Parathyroid adenoma (tissue), 2 donors: ENCODE results near the gene PROX2.
A peak's percentile ranks its signal among the peaks of the same experiment; 100 is the strongest.

ENCODE experiments used
- H2AFZ ChIP-seq: fragments of 300-600 bp; sonication (generic); one replicate; pipeline ENCODE4 v1.7.0; 2017; ENCODE audit warnings: antibody characterized with exemption, mild to moderate bottlenecking
- H3K27ac ChIP-seq: fragments of 300-600 bp; sonication (generic); one replicate; pipeline ENCODE4 v1.7.0; 2017
- H3K27me3 ChIP-seq: fragments of 300-600 bp; sonication (generic); one replicate; pipeline ENCODE4 v1.7.0; 2017; ENCODE audit warnings: low read length; ENCODE audit not compliant: control insufficient read depth, insufficient read depth
- H3K36me3 ChIP-seq: fragments of 300-600 bp; sonication (generic); one replicate; pipeline ENCODE4 v1.7.0; 2017; ENCODE audit warnings: low read length; ENCODE audit not compliant: control insufficient read depth, insufficient read depth
- H3K4me1 ChIP-seq: fragments of 300-600 bp; sonication (generic); one replicate; pipeline ENCODE4 v1.7.0; 2017; ENCODE audit warnings: control low read depth
- H3K4me2 ChIP-seq: fragments of 300-600 bp; sonication (generic); one replicate; pipeline ENCODE4 v1.7.0; 2017; ENCODE audit warnings: low read length
- H3K4me3 ChIP-seq: fragments of 300-600 bp; sonication (generic); one replicate; pipeline ENCODE4 v1.7.0; 2017; ENCODE audit warnings: low read depth, low read length
- H3K79me2 ChIP-seq: fragments of 300-600 bp; sonication (generic); one replicate; pipeline ENCODE4 v1.7.0; 2017; ENCODE audit warnings: control low read depth
- H3K9ac ChIP-seq: fragments of 300-600 bp; sonication (generic); one replicate; pipeline ENCODE4 v1.7.0; 2017; ENCODE audit warnings: mild to moderate bottlenecking
- H3K9me3 ChIP-seq: fragments of 300-600 bp; sonication (generic); one replicate; pipeline ENCODE4 v1.7.0; 2017; ENCODE audit warnings: low read length; ENCODE audit not compliant: control insufficient read depth
- TF ChIP-seq, protein P1 (sequence below): fragments of 300-600 bp; sonication (generic); IDR thresholded peaks from one replicate; pipeline ENCODE4 v1.7.0; 2017; ENCODE audit warnings: antibody characterized with exemption, mild to moderate bottlenecking
- donor health status: primary hyperparathyroidism.

PROX2 gene

DNA sequence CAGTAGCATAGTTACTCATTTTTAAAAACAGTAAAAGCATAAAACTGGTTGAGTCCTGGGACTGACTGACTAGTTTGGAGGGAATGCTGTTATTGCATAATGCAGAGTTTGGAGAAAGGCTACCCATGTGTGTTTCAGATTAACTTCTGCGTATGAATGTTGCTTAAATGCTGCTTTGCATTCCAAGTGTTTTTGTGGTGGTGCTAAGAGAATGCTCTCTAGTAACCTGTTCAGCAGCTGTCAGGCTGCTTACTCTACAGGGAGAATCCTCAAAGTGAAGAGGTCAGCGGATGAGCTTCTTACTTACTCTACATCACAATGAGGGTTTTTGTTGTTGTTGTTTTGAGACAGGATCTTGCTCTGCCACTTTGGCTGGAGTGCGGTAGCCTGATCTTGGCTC, 10.1 kb upstream of the PROX2 start:
- Histone ChIP-seq H3K9me3 (no peaks in the 10 kb centered on the region), H2AFZ (no peak overlapping the region), H3K4me1 (peaks cover 31% of the 10 kb centered on the region), H3K27ac (no peak overlapping the region), H3K4me3 (no peak overlapping the region), H3K36me3 (no peaks in the 10 kb centered on the region), H3K4me2 (no peak overlapping the region), H3K27me3 (no peaks in the 10 kb centered on the region), H3K79me2 (peaks cover 30% of the 10 kb centered on the region), H3K9ac (no peak overlapping the region)
- TF ChIP-seq, protein P1, sequence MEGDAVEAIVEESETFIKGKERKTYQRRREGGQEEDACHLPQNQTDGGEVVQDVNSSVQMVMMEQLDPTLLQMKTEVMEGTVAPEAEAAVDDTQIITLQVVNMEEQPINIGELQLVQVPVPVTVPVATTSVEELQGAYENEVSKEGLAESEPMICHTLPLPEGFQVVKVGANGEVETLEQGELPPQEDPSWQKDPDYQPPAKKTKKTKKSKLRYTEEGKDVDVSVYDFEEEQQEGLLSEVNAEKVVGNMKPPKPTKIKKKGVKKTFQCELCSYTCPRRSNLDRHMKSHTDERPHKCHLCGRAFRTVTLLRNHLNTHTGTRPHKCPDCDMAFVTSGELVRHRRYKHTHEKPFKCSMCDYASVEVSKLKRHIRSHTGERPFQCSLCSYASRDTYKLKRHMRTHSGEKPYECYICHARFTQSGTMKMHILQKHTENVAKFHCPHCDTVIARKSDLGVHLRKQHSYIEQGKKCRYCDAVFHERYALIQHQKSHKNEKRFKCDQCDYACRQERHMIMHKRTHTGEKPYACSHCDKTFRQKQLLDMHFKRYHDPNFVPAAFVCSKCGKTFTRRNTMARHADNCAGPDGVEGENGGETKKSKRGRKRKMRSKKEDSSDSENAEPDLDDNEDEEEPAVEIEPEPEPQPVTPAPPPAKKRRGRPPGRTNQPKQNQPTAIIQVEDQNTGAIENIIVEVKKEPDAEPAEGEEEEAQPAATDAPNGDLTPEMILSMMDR, result no peak

DNA sequence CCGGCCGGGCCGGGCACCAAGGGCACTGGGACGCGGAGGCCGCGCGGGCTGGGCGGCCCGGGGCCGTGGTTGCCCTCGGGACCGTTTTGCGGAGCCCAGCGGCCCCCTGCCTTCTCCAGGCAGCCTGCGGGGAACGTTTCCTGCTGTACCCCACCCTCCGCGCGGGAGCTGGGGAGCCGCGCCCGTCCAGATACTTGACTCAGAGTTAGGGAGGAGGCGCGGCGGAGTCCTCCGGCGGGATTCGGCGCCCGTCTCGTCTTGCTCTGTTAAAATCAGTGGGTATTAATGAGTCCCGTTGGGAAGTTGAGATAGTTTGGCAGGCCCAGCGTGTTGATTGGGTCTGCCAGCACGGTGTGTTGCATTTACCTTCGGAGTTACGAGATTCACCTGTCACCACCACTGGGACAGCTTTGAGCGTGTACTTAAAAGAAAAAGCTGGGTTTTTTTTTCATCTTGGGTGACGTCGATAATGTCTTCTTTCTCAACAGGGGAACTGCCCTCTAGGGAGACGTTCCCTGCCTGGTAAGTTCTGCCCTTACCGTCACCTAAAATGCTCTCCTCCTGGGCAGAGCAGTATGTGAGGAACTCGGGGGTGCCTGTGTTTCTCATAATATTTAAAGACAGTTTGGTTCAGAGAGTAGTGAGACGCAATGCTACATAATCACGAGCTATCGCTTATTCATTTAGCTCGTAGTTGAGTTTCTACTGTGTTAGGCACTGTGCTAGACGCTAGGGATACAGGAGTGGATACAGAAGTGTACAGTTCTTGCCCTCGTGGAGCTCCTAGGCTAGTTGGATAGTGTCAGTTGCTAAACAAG, 6.4 kb upstream of the PROX2 start:
- H3K4me2 ChIP-seq, result peak overlapping the region; percentile 96
- no peaks in the 10 kb centered on the region for H3K27me3 ChIP-seq
- H3K36me3 ChIP-seq, result no peaks in the 10 kb centered on the region
- H2AFZ ChIP-seq, result peak overlapping the region; percentile 97
- no peaks in the 10 kb centered on the region for H3K9me3 ChIP-seq
- peaks cover 30% of the 10 kb centered on the region for H3K79me2 ChIP-seq
- H3K4me1 ChIP-seq, result peaks cover 28% of the 10 kb centered on the region
- H3K27ac ChIP-seq, result peak overlapping the region; percentile 79
- peak overlapping the region; percentile 89 for H3K4me3 ChIP-seq
- H3K9ac ChIP-seq, result peak overlapping the region; percentile 47
- TF ChIP-seq, protein P1, result no peak

DNA sequence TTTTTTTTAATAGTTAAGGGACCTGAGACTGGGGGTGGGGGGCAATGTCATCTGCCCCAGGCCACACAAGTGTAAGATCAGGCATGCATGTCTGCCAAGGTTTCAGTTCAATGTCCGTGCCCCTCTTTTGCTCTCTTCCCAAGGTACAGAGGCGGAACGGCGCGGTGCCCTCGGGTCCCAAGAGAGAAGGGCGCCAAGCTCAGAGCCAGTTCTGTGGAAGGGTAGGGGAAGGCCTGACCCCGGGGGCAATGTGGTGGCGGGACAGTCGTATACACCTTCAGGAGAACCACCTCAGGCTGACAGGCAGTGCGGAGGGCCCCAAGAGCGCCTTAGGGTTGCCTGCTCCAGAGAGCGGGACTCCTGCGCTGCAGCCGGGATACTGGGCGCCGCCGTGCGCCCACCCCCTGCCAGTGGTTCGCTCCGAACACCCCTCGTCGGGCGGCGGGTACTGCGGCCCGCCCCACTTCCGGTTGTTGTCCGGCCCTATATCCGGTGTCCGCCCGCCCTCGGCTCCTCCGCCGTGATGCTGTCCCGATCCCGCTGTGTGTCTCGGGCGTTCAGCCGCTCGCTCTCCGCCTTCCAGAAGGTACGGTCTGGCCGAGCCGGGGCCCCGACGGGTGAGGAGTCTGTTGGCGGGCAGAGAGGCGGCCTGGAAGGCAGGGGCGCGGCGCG, 5.6 kb upstream of the PROX2 start, which contains the start of gene DLST:
Gene DLST (plus strand): TSS at position 486 of the 672 bp plus-strand sequence. CDS start 38 bp downstream, at position 524.
- TF ChIP-seq, protein P1, result no peak
- H3K4me3 ChIP-seq, result peak within 1 kb of the TSS; percentile 89
- peak within 1 kb of the TSS; percentile 79 for H3K27ac ChIP-seq
- no peaks in the 10 kb centered on the region for H3K9me3 ChIP-seq
- H3K9ac ChIP-seq, result peak within 1 kb of the TSS; percentile 47
- H3K79me2 ChIP-seq, result peaks cover 30% of the 10 kb centered on the region
- peaks cover 28% of the 10 kb centered on the region for H3K4me1 ChIP-seq
- peak within 1 kb of the TSS; percentile 97 for H2AFZ ChIP-seq
- H3K27me3 ChIP-seq, result no peaks in the 10 kb centered on the region
- H3K36me3 ChIP-seq, result no peaks in the 10 kb centered on the region
- H3K4me2 ChIP-seq, result peak within 1 kb of the TSS; percentile 96

DNA sequence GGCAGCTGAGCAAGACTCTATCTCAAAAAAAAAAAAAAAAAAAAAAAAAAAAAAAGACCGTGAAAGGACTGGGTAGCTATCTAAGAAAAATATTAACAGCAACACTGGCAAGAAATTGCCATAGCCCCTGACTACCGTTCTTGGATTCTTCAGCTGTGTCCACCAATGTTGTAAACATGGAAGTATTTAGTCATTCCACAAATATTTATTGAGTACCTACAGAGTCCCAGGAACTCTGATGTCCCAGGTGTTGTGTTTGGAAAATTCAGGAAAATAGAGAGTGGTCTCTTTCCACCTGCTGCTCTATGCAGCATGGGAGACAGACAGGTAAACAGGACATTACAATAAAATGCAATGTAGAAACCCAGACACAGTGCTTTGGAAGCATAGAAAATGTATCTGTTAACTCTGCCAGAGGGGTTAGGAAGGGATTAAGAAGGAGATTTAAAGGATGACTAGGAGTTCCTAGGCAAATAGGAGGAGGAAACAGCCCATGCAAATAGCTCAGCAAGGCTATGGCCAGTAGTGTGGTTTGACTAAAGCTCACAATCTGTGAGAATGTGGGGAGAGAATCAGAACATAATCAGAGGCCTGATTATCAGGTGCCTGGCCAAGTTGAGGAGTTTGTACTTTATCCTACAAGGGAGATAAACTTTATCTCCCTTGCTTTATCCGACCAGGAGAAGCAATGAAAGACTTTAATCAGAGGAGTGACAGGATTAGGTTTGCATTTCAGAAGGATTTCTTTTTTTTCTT, 3.7 kb upstream of the PROX2 start:
- no peak overlapping the region for H3K9ac ChIP-seq
- H3K27me3 ChIP-seq, result no peaks in the 10 kb centered on the region
- H3K4me1 ChIP-seq, result peaks cover 16% of the 10 kb centered on the region
- no peak overlapping the region for H3K4me2 ChIP-seq
- H3K4me3 ChIP-seq, result no peak overlapping the region
- H3K36me3 ChIP-seq, result no peaks in the 10 kb centered on the region
- no peaks in the 10 kb centered on the region for H3K9me3 ChIP-seq
- peaks cover 18% of the 10 kb centered on the region for H3K79me2 ChIP-seq
- no peak overlapping the region for H3K27ac ChIP-seq
- no peak overlapping the region for H2AFZ ChIP-seq
- TF ChIP-seq, protein P1, result no peak
